Neural crest cell (in vitro differentiated cells): ENCODE results near the gene IGF1R. TPM values are rescaled to one million over a fixed set of nuclear protein-coding genes. Genes with fewer than 3 reads are reported as not detected.

Experiments
- DNase-seq: peaks from one replicate; pipeline ENCODE4 v3.0.0; 2021; ENCODE audit warnings: low read depth, mixed read lengths, low spot score
- H3K27ac Mint-ChIP-seq: one replicate; pipeline ENCODE4 v1.8.0; 2021; ENCODE audit warnings: mild to moderate bottlenecking, mixed read lengths; ENCODE audit not compliant: unreplicated experiment
- H3K27me3 Mint-ChIP-seq: 2 replicates; pipeline ENCODE4 v1.8.0; 2021; ENCODE audit warnings: low read depth, mild to moderate bottlenecking, mixed read lengths
- H3K36me3 Mint-ChIP-seq: 2 replicates; pipeline ENCODE4 v1.8.0; 2021; ENCODE audit warnings: low read depth, mild to moderate bottlenecking, mixed read lengths
- H3K4me1 Mint-ChIP-seq: 2 replicates; pipeline ENCODE4 v1.8.0; 2021; ENCODE audit warnings: mixed read lengths
- H3K4me3 Mint-ChIP-seq: one replicate; pipeline ENCODE4 v1.8.0; 2021; ENCODE audit warnings: mild to moderate bottlenecking, mixed read lengths
- H3K9me3 Mint-ChIP-seq: 2 replicates; pipeline ENCODE4 v1.8.0; 2021; ENCODE audit warnings: mixed read lengths
- CTCF ChIP-seq: fragments of 200-600 bp; sonication (generic); conservative IDR thresholded peaks from 2 replicates; pipeline ENCODE4 v1.5.0; 2021; ENCODE audit warnings: antibody characterized with exemption, mild to moderate bottlenecking
- total RNA-seq: library from RNA; stranded (reverse); gene quantifications from 2 replicates; pipeline ENCODE4 v1.2.1, GENCODE V29; 2021

The IGF1R gene
- total RNA-seq, 1 donor from 2014 or later, result 67.6 TPM

- H3K4me1 Mint-ChIP-seq, result peaks cover 26% of the 10 kb centered on the region
- DNase-seq, result no peak
Measured at GRCh38 chr15:98734466-98735199, 86.3 kb downstream of the IGF1R start.

GRCh38 chr15:98735304-98735703 lies 87.0 kb downstream of the IGF1R start:
- Mint-ChIP-seq H3K27ac (no peak overlapping the region), H3K9me3 (no peaks in the 10 kb centered on the region), H3K27me3 (no peaks in the 10 kb centered on the region), H3K4me3 (no peak overlapping the region), H3K36me3 (no peaks in the 10 kb centered on the region), H3K4me1 (peaks cover 19% of the 10 kb centered on the region)
- no peak for DNase-seq
- no peak for TF ChIP-seq CTCF

More at GRCh38 chr15:98734466-98735199, 86.3 kb downstream of the IGF1R start:
- Mint-ChIP-seq H3K27ac (no peak overlapping the region), H3K36me3 (no peaks in the 10 kb centered on the region), H3K27me3 (no peaks in the 10 kb centered on the region), H3K9me3 (no peaks in the 10 kb centered on the region), H3K4me3 (no peak overlapping the region)
- TF ChIP-seq CTCF, result no peak

- no peaks in the 10 kb centered on the region for H3K9me3 Mint-ChIP-seq
- no peak overlapping the region for H3K27ac Mint-ChIP-seq
- H3K4me1 Mint-ChIP-seq, result peaks cover 17% of the 10 kb centered on the region
- no peaks in the 10 kb centered on the region for H3K36me3 Mint-ChIP-seq
- no peak for TF ChIP-seq CTCF
- no peak overlapping the region for H3K4me3 Mint-ChIP-seq
- DNase-seq, result no peak
- no peaks in the 10 kb centered on the region for H3K27me3 Mint-ChIP-seq
Measured at GRCh38 chr15:98735895-98736617, 87.7 kb downstream of the IGF1R start.

GRCh38 chr15:98737159-98737558 lies 88.8 kb downstream of the IGF1R start:
- Mint-ChIP-seq H3K27me3 (no peaks in the 10 kb centered on the region), H3K4me3 (no peak overlapping the region), H3K4me1 (peaks cover 17% of the 10 kb centered on the region), H3K9me3 (no peaks in the 10 kb centered on the region), H3K27ac (no peak overlapping the region), H3K36me3 (no peaks in the 10 kb centered on the region)
- no peak for DNase-seq
- no peak for TF ChIP-seq CTCF

GRCh38 chr15:98737721-98738120 lies 89.4 kb downstream of the IGF1R start:
- peaks cover 17% of the 10 kb centered on the region for H3K4me1 Mint-ChIP-seq
- H3K9me3 Mint-ChIP-seq, result no peaks in the 10 kb centered on the region
- H3K36me3 Mint-ChIP-seq, result no peaks in the 10 kb centered on the region
- no peaks in the 10 kb centered on the region for H3K27me3 Mint-ChIP-seq
- no peak overlapping the region for H3K4me3 Mint-ChIP-seq
- no peak for DNase-seq
- no peak overlapping the region for H3K27ac Mint-ChIP-seq
- TF ChIP-seq CTCF, result no peak
